IPS DF 6.9 (cell line): ENCODE measurements around the gene DCAF7.

ENCODE experiments used
- DNase-seq: peaks from one replicate; pipeline ENCODE4 v3.0.0-alpha.2; 2013; ENCODE audit warnings: low read depth, low spot score
- H3K27ac ChIP-seq: one replicate; pipeline ENCODE4 v1.5.1; 2013; ENCODE audit warnings: low read length, control low read depth
- H3K27me3 ChIP-seq: 2 replicates; pipeline ENCODE4 v1.6.1; 2013; ENCODE audit warnings: mild to moderate bottlenecking, low read length; ENCODE audit not compliant: control insufficient read depth, insufficient read depth
- H3K36me3 ChIP-seq: 2 replicates; pipeline ENCODE4 v1.6.1; 2013; ENCODE audit warnings: low read length; ENCODE audit not compliant: control insufficient read depth, insufficient read depth
- H3K4me1 ChIP-seq: 2 replicates; pipeline ENCODE4 v1.6.1; 2013; ENCODE audit warnings: low read length; ENCODE audit not compliant: control insufficient read depth, insufficient read depth
- H3K4me3 ChIP-seq: 2 replicates; pipeline ENCODE4 v1.5.1; 2013; ENCODE audit warnings: mild to moderate bottlenecking, low read length
- H3K9me3 ChIP-seq: 2 replicates; pipeline ENCODE4 v1.6.1; 2013; ENCODE audit warnings: low read length, inconsistent platforms; ENCODE audit not compliant: control insufficient read depth, insufficient read depth
- WGBS: extraction: QIAGEN DNeasy Blood & Tissue Kit; methylation state at CpG from one replicate; pipeline ENCODE4 v1.1.7; 2013; ENCODE audit warnings: mixed read lengths, missing lambda C conversion rate; ENCODE audit not compliant: insufficient read length, insufficient coverage; 5-methylcytosine and 5-hydroxymethylcytosine counted together

The DCAF7 gene

GRCh38 chr17:63547083-63547523 is 3.2 kb upstream of the DCAF7 start:
- Histone ChIP-seq H3K4me1 (peaks cover 4% of the 10 kb centered on the region; the same call in 1 of the 2 replicates), H3K36me3 (no peaks in the 10 kb centered on the region), H3K4me3 (no peak overlapping the region), H3K27ac (no peak overlapping the region), H3K27me3 (no peaks in the 10 kb centered on the region), H3K9me3 (no peaks in the 10 kb centered on the region)
- WGBS = no CpG with 5 or more reads among the region's 5 CpGs
- no peak for DNase-seq

- Histone ChIP-seq H3K9me3 (no peaks in the 10 kb centered on the region), H3K36me3 (no peaks in the 10 kb centered on the region), H3K4me3 (peak overlapping the region; percentile 63), H3K27ac (no peak overlapping the region), H3K27me3 (no peaks in the 10 kb centered on the region), H3K4me1 (no peaks in the 10 kb centered on the region)
- no peak for DNase-seq
- no CpG with 5 or more reads among the region's 18 CpGs for WGBS
Observed at GRCh38 chr17:63549289-63549945, 860 bp upstream of the DCAF7 start.

GRCh38 chr17:63550817-63551639 is 751 bp downstream of the DCAF7 start:
- Histone ChIP-seq H3K4me1 (no peaks in the 10 kb centered on the region), H3K4me3 (peak overlapping the region; percentile 92), H3K36me3 (no peaks in the 10 kb centered on the region), H3K9me3 (no peaks in the 10 kb centered on the region), H3K27ac (no peak overlapping the region), H3K27me3 (no peaks in the 10 kb centered on the region)
- DNase-seq = no peak
- no CpG with 5 or more reads among the region's 32 CpGs for WGBS

- Histone ChIP-seq H3K27ac (no peak overlapping the region), H3K4me1 (no peaks in the 10 kb centered on the region), H3K36me3 (no peaks in the 10 kb centered on the region), H3K9me3 (no peaks in the 10 kb centered on the region), H3K4me3 (no peak overlapping the region), H3K27me3 (no peaks in the 10 kb centered on the region)
- WGBS = no CpG with 5 or more reads among the region's 6 CpGs
- DNase-seq = no peak
Observed at GRCh38 chr17:63552211-63552610, 1.9 kb downstream of the DCAF7 start.

GRCh38 chr17:63555500-63556156 is 5.4 kb downstream of the DCAF7 start:
- no peaks in the 10 kb centered on the region for H3K27me3 ChIP-seq
- WGBS = no CpG with 5 or more reads among the region's 7 CpGs
- H3K9me3 ChIP-seq = no peaks in the 10 kb centered on the region
- no peak overlapping the region for H3K27ac ChIP-seq
- H3K4me3 ChIP-seq = no peak overlapping the region
- no peaks in the 10 kb centered on the region for H3K4me1 ChIP-seq
- DNase-seq = no peak
- H3K36me3 ChIP-seq = no peaks in the 10 kb centered on the region

GRCh38 chr17:63557416-63557815 is 7.1 kb downstream of the DCAF7 start:
- no peak for DNase-seq
- H3K4me3 ChIP-seq = no peak overlapping the region
- no CpG with 5 or more reads among the region's 2 CpGs for WGBS

GRCh38 chr17:63558441-63558840 is 8.2 kb downstream of the DCAF7 start:
- Histone ChIP-seq H3K36me3 (no peaks in the 10 kb centered on the region), H3K9me3 (no peaks in the 10 kb centered on the region), H3K27me3 (no peaks in the 10 kb centered on the region), H3K27ac (no peak overlapping the region), H3K4me1 (no peaks in the 10 kb centered on the region), H3K4me3 (no peak overlapping the region)
- no peak for DNase-seq
- no CpG with 5 or more reads among the region's 3 CpGs for WGBS

More at GRCh38 chr17:63557416-63557815, 7.1 kb downstream of the DCAF7 start:
- H3K27me3 ChIP-seq = no peaks in the 10 kb centered on the region
- no peak overlapping the region for H3K27ac ChIP-seq
- H3K4me1 ChIP-seq = no peaks in the 10 kb centered on the region
- no peaks in the 10 kb centered on the region for H3K36me3 ChIP-seq
- no peaks in the 10 kb centered on the region for H3K9me3 ChIP-seq

- H3K9me3 ChIP-seq = no peaks in the 10 kb centered on the region
- no peak overlapping the region for H3K27ac ChIP-seq
- H3K36me3 ChIP-seq = no peaks in the 10 kb centered on the region
- H3K27me3 ChIP-seq = no peaks in the 10 kb centered on the region
- DNase-seq = no peak
- no peaks in the 10 kb centered on the region for H3K4me1 ChIP-seq
- no peak overlapping the region for H3K4me3 ChIP-seq
Observed at GRCh38 chr17:63561819-63562218, 11.5 kb downstream of the DCAF7 start.

GRCh38 chr17:63563339-63563738 is 13.1 kb downstream of the DCAF7 start:
- H3K9me3 ChIP-seq = no peaks in the 10 kb centered on the region
- H3K27me3 ChIP-seq = no peaks in the 10 kb centered on the region
- no peak for DNase-seq
- no peaks in the 10 kb centered on the region for H3K36me3 ChIP-seq
- H3K4me1 ChIP-seq = no peaks in the 10 kb centered on the region
- H3K4me3 ChIP-seq = no peak overlapping the region
- WGBS = no CpG with 5 or more reads among the region's 2 CpGs
- no peak overlapping the region for H3K27ac ChIP-seq

GRCh38 chr17:63564562-63564961 is 14.3 kb downstream of the DCAF7 start:
- Histone ChIP-seq H3K27me3 (no peaks in the 10 kb centered on the region), H3K27ac (no peak overlapping the region), H3K4me3 (no peak overlapping the region), H3K9me3 (no peaks in the 10 kb centered on the region), H3K36me3 (no peaks in the 10 kb centered on the region), H3K4me1 (no peaks in the 10 kb centered on the region)
- no peak for DNase-seq
- WGBS = no CpG with 5 or more reads among the region's 5 CpGs
